ENCODE data around the gene PLEKHA8.

DNA sequence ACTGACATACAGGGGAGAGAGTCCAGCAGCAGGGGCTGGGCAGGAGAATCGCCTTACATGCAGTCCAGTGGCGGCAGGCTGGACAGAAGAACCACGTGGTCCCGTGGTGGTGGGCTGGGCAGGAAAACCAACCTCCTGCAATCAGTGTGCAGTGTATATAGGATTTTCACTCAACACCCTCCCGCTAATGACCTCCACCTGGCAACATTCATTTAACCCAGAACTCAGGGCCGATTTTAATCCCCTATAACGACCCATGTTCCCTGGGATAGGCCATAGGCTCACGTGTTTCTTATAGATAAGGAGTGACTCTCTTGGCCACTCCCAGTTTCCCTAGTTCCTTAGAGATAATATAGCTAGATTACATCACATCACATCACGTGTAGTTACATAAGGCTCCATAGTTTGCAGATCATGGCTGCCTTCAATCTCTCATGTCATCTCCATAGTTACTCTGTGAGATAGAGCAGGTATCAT is 125.9 kb downstream of the PLEKHA8 start:
- TF ChIP-seq, protein P1, sequence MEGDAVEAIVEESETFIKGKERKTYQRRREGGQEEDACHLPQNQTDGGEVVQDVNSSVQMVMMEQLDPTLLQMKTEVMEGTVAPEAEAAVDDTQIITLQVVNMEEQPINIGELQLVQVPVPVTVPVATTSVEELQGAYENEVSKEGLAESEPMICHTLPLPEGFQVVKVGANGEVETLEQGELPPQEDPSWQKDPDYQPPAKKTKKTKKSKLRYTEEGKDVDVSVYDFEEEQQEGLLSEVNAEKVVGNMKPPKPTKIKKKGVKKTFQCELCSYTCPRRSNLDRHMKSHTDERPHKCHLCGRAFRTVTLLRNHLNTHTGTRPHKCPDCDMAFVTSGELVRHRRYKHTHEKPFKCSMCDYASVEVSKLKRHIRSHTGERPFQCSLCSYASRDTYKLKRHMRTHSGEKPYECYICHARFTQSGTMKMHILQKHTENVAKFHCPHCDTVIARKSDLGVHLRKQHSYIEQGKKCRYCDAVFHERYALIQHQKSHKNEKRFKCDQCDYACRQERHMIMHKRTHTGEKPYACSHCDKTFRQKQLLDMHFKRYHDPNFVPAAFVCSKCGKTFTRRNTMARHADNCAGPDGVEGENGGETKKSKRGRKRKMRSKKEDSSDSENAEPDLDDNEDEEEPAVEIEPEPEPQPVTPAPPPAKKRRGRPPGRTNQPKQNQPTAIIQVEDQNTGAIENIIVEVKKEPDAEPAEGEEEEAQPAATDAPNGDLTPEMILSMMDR (IDR thresholded peaks at IDR 0.05), result no peak
- TF ChIP-seq POLR2A (IDR thresholded peaks at IDR 0.05) (no peak), EP300 (IDR thresholded peaks at IDR 0.05) (no peak), POLR2AphosphoS5 (IDR thresholded peaks at IDR 0.05) (no peak)

Data from suprapubic skin (tissue), 4 donors.